Germinal center (tissue), 1 donor: Measurements from ENCODE around the gene PAOX.

Experiments
- DNase-seq: peaks from one replicate; pipeline ENCODE4 v3.0.0; 2012; ENCODE audit warnings: mixed read lengths, low spot score

The PAOX gene

DNA sequence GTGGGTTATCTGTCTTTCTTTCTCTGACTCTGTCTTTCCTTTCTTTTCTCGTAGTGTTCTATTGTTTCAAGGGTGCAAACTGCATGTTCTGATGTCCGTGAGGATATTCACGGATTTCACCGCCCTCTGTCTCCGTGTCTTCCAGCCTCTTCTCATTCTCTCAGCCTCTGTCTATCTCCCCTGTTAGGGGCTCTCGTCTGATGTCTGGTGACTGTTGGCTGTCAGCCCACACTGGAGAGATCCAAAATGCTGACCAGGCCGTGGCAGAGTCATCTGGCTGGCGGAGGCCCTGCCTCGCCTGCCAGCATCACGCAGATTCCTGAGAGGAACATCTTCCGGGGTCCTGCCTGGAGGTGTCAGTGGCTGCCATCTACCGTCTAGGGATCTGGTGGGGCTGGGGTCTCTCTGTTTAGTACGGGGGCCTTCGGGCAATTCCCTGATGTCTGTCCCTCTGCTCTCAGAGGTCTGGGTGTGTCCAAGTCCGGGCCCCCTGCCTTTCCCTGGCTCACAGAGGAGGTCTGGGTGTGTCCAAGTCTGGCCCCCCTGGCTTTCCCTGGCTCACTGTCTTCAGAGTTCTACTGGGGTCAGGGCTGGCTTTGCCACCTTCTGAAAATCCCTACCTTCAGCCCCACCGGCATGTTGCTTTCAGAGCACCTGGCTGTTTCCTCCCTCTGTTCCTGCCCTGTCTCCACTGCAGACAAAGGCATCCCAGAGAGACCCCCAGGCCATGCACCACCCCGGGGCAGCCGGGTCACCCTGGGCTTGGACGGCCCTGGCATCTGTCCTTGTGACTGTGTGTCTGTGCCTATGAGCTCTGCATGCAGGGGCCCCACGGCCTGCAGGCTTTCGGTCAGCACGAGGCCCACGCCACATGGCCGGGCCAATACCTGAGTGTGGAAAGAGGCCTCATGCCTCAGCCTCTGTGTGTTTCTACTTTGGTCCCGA lies 60.7 kb downstream of the PAOX start:
- no peak for DNase-seq

DNA sequence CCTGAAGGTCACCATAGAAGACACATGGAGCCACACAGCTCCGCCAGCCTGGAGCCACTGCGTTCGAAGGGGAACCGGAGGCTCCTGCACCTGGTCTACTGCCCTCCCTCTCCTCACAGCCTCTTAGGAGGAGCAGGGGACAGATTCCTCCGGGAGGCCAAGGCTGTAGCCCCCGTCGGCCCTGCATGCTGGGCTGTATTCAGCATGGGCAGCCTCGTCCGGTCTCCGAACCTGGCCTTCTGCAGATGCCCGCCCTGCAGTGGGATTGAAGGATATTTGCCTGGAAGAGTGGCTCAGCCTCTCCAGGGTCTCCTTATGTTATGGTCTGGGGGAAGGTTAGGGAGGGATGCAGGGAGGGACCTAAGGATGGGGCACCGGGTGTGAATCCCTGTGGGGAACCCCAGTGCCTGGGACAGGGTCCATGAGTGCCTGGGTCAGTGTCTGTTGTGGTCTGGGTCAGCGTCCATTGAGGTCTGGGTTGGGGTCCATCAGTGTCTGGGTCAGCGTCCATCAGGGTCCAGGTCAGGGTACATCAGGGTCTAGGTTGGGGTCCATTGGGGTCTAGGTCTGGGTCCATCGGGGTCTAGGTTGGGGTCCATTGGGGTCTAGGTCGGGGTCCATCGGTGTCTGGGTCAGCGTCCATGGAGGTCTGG lies 61.7 kb downstream of the PAOX start:
- no peak for DNase-seq
